ENCODE measurements around the gene CENPT.

Gene CENPT

GRCh38 chr16:67873435-67874370 lies 26.2 kb upstream of the CENPT start:
- Histone ChIP-seq H3K36me3 (ENCODE audit: control insufficient read depth, insufficient read depth, low read length) (peaks cover 33% of the 10 kb centered on the region), H3K4me3 (replicated peaks; ENCODE audit: low read depth, low read length) (peak overlapping the region; percentile 92), H3K27me3 (replicated peaks; ENCODE audit: control insufficient read depth, insufficient read depth, low read length) (no peaks in the 10 kb centered on the region)
- TF ChIP-seq CTCF (IDR thresholded peaks at IDR 0.05; ENCODE audit: insufficient read depth, low read length, poor library complexity, severe bottlenecking): no peak
- DNase-seq (ENCODE audit: extremely low read depth, insufficient read length): no peak

DNA sequence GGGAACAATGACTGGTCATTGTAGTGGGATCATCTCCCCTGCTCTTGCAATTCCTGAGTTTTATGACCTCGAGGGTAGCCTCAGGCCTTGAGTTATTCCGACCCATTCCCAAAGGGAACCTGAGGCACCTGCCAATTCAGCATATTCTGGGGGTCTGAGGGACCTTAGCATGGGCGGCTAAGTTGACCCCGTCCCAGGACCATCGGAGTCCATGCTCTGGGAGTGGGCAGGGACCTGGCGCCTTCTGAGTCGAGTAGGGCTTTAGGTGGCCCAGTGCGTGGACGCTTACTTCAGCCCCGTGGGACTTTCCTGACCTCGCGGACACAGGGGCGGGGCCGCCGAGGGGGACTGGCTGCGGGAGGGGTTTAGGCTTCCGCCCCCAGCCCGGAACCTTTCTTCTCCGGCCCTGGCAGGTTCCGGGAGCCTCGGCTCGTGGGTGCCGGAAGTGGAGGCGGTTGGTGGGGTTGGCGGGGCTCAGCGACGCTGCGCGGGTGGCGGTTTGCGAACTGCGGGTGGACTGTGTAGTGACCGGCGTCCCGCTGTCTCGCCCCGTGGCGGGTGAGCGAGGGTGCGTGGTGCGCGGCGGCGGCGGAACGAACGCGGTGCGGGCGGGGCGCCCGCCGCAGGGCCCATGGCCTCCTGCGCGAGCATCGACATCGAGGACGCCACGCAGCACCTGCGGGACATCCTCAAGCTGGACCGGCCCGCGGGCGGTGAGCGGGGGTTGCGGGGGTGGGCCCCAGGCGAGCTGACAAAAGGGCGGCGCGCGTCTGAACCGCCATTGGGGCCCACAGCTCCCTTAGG lies 25.3 kb upstream of the CENPT start, which contains the start of gene EDC4:
Gene EDC4 (plus strand): TSS at position 422 of the 804 bp plus-strand sequence. CDS start 210 bp downstream, at position 632.
- H3K36me3 ChIP-seq (ENCODE audit: control insufficient read depth, insufficient read depth, low read length): peaks cover 28% of the 10 kb centered on the region
- H3K4me3 ChIP-seq (replicated peaks; ENCODE audit: low read depth, low read length): peak within 1 kb of the TSS; percentile 92
- no peaks in the 10 kb centered on the region for H3K27me3 ChIP-seq (replicated peaks; ENCODE audit: control insufficient read depth, insufficient read depth, low read length)
- peak; percentile 89 for DNase-seq (ENCODE audit: extremely low read depth, insufficient read length)
- no peak for TF ChIP-seq CTCF (IDR thresholded peaks at IDR 0.05; ENCODE audit: insufficient read depth, low read length, poor library complexity, severe bottlenecking)

DNA sequence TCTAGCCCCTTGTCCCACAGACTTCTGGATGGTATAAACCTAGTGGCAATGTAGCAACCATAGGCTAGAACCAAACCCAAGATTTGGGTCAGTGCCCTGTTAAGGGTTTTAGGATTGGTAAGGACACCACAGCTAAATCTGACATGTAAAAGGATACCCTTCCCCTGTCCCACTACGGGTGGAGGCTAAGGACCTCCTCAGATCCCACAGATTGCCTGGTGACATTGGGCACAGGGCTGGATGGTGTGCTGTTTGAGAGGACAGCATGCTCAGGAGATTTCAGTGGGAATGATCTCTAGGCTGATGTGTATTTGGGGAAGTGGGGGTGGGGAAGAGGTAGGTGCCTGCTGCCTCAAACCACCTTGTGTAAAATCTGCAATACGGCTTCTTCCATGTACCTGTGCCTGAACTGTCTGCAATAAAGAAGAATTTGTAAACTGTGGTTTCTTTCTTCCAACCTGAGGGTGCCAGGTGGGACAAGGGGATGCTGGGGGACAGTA lies 24.7 kb upstream of the CENPT start:
- H3K4me3 ChIP-seq (replicated peaks; ENCODE audit: low read depth, low read length): no peak overlapping the region; the same call in 1 of the 2 replicates
- TF ChIP-seq CTCF (IDR thresholded peaks at IDR 0.05; ENCODE audit: insufficient read depth, low read length, poor library complexity, severe bottlenecking): no peak
- H3K36me3 ChIP-seq (ENCODE audit: control insufficient read depth, insufficient read depth, low read length): peaks cover 23% of the 10 kb centered on the region
- H3K27me3 ChIP-seq (replicated peaks; ENCODE audit: control insufficient read depth, insufficient read depth, low read length): no peaks in the 10 kb centered on the region
- no peak for DNase-seq (ENCODE audit: extremely low read depth, insufficient read length)

DNA sequence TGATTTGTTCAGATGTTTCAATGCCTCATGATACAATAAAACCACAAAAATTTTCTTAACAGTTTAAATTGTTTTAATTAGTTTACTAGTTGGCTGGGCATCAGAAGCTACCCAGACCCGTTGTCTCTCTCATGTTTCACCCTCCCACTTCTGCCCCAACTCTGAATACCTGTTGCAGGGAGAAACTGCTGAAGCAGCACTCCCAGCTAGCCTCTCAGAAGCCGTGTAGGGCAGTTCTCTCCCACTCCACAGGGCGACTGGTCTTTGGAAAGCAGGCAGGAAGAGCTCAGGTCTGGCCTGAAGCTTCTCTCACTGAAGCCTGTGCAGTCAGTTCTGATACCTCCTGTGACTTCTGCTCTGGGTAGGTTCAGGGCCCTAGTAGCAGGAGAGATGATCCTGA lies 23.8 kb upstream of the CENPT start:
- no peak for TF ChIP-seq CTCF (IDR thresholded peaks at IDR 0.05; ENCODE audit: insufficient read depth, low read length, poor library complexity, severe bottlenecking)
- H3K36me3 ChIP-seq (ENCODE audit: control insufficient read depth, insufficient read depth, low read length): peaks cover 14% of the 10 kb centered on the region
- DNase-seq (ENCODE audit: extremely low read depth, insufficient read length): no peak
- no peaks in the 10 kb centered on the region for H3K27me3 ChIP-seq (replicated peaks; ENCODE audit: control insufficient read depth, insufficient read depth, low read length)
- H3K4me3 ChIP-seq (replicated peaks; ENCODE audit: low read depth, low read length): no peak overlapping the region

GRCh38 chr16:67869653-67870052 lies 22.2 kb upstream of the CENPT start:
- DNase-seq (ENCODE audit: extremely low read depth, insufficient read length): no peak
- Histone ChIP-seq H3K36me3 (ENCODE audit: control insufficient read depth, insufficient read depth, low read length) (peaks cover 12% of the 10 kb centered on the region), H3K4me3 (replicated peaks; ENCODE audit: low read depth, low read length) (no peak overlapping the region), H3K27me3 (replicated peaks; ENCODE audit: control insufficient read depth, insufficient read depth, low read length) (no peaks in the 10 kb centered on the region)
- no peak for TF ChIP-seq CTCF (IDR thresholded peaks at IDR 0.05; ENCODE audit: insufficient read depth, low read length, poor library complexity, severe bottlenecking)

Data from GM06990 (cell line).